ENCODE measurements around the gene TEPSIN. TPM values are rescaled to one million over a fixed set of nuclear protein-coding genes. Genes with fewer than 3 reads are reported as not detected.

Gene TEPSIN
- polyA plus RNA-seq, 1 experiment: 19.4 TPM

DNA sequence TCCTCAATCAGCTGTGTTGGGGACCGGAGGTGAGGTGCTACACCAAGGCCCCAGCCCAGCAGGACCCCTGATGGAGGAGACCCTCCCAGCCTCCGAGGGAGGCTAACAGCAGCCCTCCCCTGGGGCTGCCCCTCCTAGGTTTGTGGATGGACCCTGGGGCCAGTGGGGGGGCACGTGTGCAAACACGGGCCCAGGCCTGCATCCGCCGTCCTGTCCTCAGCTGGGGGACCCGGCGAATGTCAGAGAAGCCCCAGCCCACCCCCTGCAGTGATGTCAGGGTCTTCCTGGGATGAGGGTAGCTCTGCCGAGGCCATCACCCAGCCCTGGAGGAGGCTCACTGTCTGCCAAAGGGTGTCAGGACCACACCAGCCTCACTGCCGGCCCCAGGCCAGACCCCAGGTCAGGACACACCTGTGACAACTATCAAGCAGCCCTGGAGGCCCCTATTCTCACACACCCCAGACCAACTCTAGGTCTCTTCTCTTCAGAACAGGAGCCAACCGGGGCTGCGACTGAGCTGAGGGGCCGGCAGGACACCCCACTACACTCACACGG, 42.8 kb downstream of the TEPSIN start:
- Histone ChIP-seq H3K36me3 (ENCODE audit: control insufficient read depth, insufficient read depth, low read length) (peaks cover 5% of the 10 kb centered on the region), H3K27me3 (ENCODE audit: control insufficient read depth, insufficient read depth, low read length) (no peaks in the 10 kb centered on the region), H3K4me3 (ENCODE audit: low read depth, low read length) (no peak overlapping the region)
- DNase-seq (ENCODE audit: low read depth): no peak
- TF ChIP-seq, protein P1, sequence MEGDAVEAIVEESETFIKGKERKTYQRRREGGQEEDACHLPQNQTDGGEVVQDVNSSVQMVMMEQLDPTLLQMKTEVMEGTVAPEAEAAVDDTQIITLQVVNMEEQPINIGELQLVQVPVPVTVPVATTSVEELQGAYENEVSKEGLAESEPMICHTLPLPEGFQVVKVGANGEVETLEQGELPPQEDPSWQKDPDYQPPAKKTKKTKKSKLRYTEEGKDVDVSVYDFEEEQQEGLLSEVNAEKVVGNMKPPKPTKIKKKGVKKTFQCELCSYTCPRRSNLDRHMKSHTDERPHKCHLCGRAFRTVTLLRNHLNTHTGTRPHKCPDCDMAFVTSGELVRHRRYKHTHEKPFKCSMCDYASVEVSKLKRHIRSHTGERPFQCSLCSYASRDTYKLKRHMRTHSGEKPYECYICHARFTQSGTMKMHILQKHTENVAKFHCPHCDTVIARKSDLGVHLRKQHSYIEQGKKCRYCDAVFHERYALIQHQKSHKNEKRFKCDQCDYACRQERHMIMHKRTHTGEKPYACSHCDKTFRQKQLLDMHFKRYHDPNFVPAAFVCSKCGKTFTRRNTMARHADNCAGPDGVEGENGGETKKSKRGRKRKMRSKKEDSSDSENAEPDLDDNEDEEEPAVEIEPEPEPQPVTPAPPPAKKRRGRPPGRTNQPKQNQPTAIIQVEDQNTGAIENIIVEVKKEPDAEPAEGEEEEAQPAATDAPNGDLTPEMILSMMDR (IDR thresholded peaks at IDR 0.05; ENCODE audit: insufficient read depth, low read depth, low read length): no peak
- ChIA-PET POLR2A (no interaction called here), CTCF (interaction anchor here (1.4 to 1.7 kb wide), 2 partner anchors 11 to 53 kb away, joined by 3 to 7 read pairs; no protein-coding TSS in a partner anchor)

DNA sequence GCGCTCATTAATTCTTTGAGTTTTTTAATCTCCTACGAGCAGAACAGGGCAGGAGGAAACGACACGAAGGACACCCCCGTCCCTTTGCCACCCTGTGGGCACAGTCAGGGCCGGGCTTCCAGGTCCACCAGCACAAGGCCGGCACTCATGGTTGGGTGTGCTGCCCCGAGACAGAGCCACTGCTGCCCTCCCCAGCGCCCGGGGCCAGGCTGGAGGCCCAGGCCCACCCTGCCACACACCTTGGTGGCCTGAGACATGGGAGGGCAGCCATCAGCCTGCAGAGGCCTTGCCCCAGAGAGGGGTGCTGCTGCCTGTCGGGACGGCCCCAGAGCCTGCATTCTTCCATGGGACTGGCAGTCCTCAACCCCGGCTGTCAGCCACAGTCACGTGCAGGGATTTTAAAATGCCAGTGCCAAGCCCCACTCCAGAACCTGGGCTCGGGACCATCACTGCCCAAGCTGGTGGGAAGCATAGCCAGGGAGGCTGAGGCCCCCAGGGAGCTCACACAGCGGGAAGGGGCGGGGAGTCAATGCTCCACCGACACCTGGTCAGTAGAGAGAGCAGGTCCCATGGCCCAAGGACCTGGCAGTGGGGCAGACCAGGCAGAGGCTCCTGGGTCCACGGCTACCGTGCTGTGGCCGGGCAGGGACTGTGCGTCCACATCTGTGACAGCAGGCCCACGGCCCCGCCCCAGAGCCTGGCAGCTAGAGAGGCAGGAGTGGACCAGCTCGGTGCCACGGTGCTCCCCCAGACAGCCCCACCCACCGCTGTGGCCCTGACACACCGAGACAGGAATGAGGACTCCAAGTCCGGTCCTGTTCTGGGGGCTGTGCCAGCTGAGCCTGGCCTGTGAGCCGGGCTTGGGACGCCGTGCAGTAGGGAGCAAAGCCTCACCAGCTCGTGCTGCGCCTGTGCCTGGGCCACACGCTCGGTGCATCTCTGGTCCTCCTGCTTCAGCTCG, 43.6 kb downstream of the TEPSIN start:
- ChIA-PET POLR2A (no interaction called here), CTCF (interaction anchor here (1.7 kb wide), 1 partner anchor 52 kb away, joined by 7 read pairs; no protein-coding TSS in a partner anchor)
- Histone ChIP-seq H3K27me3 (ENCODE audit: control insufficient read depth, insufficient read depth, low read length) (no peaks in the 10 kb centered on the region), H3K36me3 (ENCODE audit: control insufficient read depth, insufficient read depth, low read length) (peaks cover 5% of the 10 kb centered on the region), H3K4me3 (ENCODE audit: low read depth, low read length) (no peak overlapping the region)
- DNase-seq (ENCODE audit: low read depth): no peak
- TF ChIP-seq, protein P1 (IDR thresholded peaks at IDR 0.05; ENCODE audit: insufficient read depth, low read depth, low read length): no peak

DNA sequence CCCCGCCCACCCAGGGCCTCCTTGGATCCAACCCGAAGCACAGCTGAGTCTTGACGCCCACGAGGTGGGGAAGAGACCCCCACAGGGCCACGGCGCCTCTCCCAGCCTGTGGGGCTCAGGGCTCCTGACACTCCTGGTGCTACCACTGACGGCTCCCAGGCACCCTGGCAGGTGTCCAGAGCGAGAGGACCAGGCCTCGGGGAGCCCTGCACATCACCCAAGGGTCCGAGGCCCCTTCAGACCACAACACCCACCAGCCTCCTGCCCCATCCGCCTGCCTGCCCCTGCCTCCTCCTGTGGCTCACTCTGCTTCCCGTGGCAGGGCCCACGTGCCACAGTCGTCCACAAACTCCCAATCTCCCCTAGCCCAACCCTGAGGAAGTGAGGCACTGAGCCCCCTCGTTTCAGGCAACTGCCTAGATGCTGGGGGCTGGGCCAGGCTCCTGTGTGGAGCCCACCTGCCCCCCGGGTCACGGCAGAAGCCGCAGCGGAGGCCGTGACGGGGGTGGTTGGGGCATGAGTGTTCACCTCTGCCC, 44.6 kb downstream of the TEPSIN start:
- TF ChIP-seq, protein P1 (IDR thresholded peaks at IDR 0.05; ENCODE audit: insufficient read depth, low read depth, low read length): no peak
- DNase-seq (ENCODE audit: low read depth): no peak
- ChIA-PET POLR2A (no interaction called here), CTCF (no interaction called here)
- Histone ChIP-seq H3K4me3 (ENCODE audit: low read depth, low read length) (no peak overlapping the region), H3K36me3 (ENCODE audit: control insufficient read depth, insufficient read depth, low read length) (peaks cover 8% of the 10 kb centered on the region), H3K27me3 (ENCODE audit: control insufficient read depth, insufficient read depth, low read length) (no peaks in the 10 kb centered on the region)

DNA sequence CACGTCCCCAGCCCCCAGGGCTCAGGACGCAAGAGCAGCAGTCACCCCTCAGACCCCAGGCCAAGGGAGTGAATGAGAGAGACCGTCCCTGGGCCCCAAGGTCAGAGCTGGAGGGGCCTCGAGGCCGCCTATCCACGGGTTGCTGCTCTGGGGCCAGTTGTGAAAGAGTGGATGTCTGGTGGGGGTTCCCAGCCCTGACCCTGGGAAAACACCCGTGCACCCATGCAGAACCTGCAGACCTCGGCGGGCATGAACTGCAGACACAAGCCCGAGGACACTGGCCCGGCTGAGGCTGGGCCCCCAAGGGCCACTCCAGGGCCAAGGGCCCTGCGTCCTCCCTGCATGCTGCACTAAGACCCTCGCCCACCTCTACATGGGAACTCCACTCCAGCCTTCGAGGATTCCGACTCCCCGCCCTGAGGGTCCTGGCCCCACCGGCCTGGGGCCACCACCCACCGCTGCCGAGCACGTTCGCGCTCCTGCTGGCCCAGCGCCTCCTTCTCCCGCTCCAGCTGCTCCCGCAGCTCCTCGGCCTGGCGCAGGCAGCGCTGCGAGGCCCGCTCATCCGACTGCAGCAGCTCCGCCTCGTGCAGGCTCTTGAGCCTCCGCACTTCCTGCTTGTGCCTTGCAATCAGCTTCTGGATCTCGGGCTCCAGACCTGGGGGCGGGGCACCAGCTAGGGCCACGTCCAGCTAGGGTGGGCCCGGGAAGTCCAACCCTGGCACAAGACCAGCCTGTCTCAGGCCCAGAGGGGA, 45.2 kb downstream of the TEPSIN start:
- ChIA-PET CTCF (no interaction called here), POLR2A (no interaction called here)
- no peak for DNase-seq (ENCODE audit: low read depth)
- Histone ChIP-seq H3K27me3 (ENCODE audit: control insufficient read depth, insufficient read depth, low read length) (no peaks in the 10 kb centered on the region), H3K36me3 (ENCODE audit: control insufficient read depth, insufficient read depth, low read length) (peaks cover 8% of the 10 kb centered on the region), H3K4me3 (ENCODE audit: low read depth, low read length) (no peak overlapping the region)
- TF ChIP-seq, protein P1 (IDR thresholded peaks at IDR 0.05; ENCODE audit: insufficient read depth, low read depth, low read length): no peak
